Spleen (tissue), 11 donors: ENCODE data around the gene LMBR1. TPM values are rescaled to one million over a fixed set of nuclear protein-coding genes. Genes with fewer than 3 reads are reported as not detected.

Experiments used
- DNase-seq: peaks from one replicate; pipeline ENCODE4 v3.0.0-alpha.2; 2020
- H3K27ac ChIP-seq, 8 donors: fragments of 200-600 bp; sonication (generic) in 7 of 8; 1 replicate in 4 of 8; 2 replicates in 4 of 8; pipeline versions ENCODE4 v1.5.0 to v1.8.0; 2016 to 2021; ENCODE audit warnings: inconsistent platforms in 4 of 8, mild to moderate bottlenecking in 4 of 8, moderate library complexity in 1 of 8
- H3K27me3 ChIP-seq, 7 donors: fragments of 200-600 bp; sonication (generic) in 6 of 7; replicated peaks in 1 of 7; 1 replicate in 4 of 7; 2 replicates in 3 of 7; pipeline versions ENCODE4 v1.5.0 to v1.8.0; 2016 to 2021; ENCODE audit warnings: inconsistent platforms in 3 of 7, mild to moderate bottlenecking in 1 of 7
- H3K36me3 ChIP-seq, 6 donors: fragments of 200-600 bp; sonication (generic) in 5 of 6; 1 replicate in 4 of 6; 2 replicates in 2 of 6; pipeline versions ENCODE4 v1.5.0 to v1.8.0; 2016 to 2021; ENCODE audit warnings: inconsistent platforms in 2 of 6
- H3K4me1 ChIP-seq, 6 donors: fragments of 200-600 bp; sonication (generic) in 5 of 6; 1 replicate in 3 of 6; 2 replicates in 3 of 6; pipeline versions ENCODE4 v1.5.0 to v1.8.0; 2016 to 2021; ENCODE audit warnings: inconsistent platforms in 3 of 6
- H3K4me3 ChIP-seq, 8 donors: fragments of 200-600 bp; sonication (generic) in 7 of 8; 1 replicate in 4 of 8; 2 replicates in 4 of 8; pipeline versions ENCODE4 v1.5.0 to v1.8.0; 2016 to 2021; ENCODE audit warnings: inconsistent platforms in 4 of 8, mild to moderate bottlenecking in 4 of 8, moderate library complexity in 2 of 8
- H3K9me3 ChIP-seq, 8 donors: fragments of 200-600 bp; sonication (generic) in 7 of 8; 1 replicate in 4 of 8; 2 replicates in 4 of 8; pipeline versions ENCODE4 v1.5.0 to v1.8.0; 2016 to 2021; ENCODE audit warnings: inconsistent platforms in 4 of 8
- CTCF ChIP-seq, 11 experiments: fragments of 200-600 bp in 7 of 11; fragments of 450-650 bp in 4 of 11; sonication (generic) in 4 of 11; IDR thresholded peaks in 8 of 11; conservative IDR thresholded peaks in 3 of 11; 1 replicate in 7 of 11; 2 replicates in 4 of 11; pipeline versions ENCODE4 v1.4.0 to v1.8.0; 2016 to 2021; ENCODE audit warnings: antibody characterized with exemption in 11 of 11, inconsistent platforms in 4 of 11, mild to moderate bottlenecking in 1 of 11
- POLR2A ChIP-seq, 3 donors: fragments of 450-650 bp; IDR thresholded peaks; one replicate each; pipeline ENCODE4 v1.5.1; 2017; ENCODE audit warnings: antibody characterized with exemption in 3 of 3, mild to moderate bottlenecking in 1 of 3
- POLR2AphosphoS5 ChIP-seq, 3 donors: sonication (generic); formaldehyde crosslinking; IDR thresholded peaks; one replicate each; pipeline ENCODE4 v1.5.1; 2017; ENCODE audit warnings: antibody characterized with exemption in 3 of 3
- WGBS, 5 donors: extraction: QIAGEN DNeasy Blood & Tissue Kit in 3 of 5; methylation state at CpG; one replicate each; pipeline versions ENCODE4 v1.1.5 to v1.1.7; 2013 to 2018; 5-methylcytosine and 5-hydroxymethylcytosine counted together
- intact Hi-C: fragments of 100-400 bp; cut with DNase I; formaldehyde crosslinking; loops from one replicate; pipeline ENCODE4 v1.15.0; 2023; ENCODE audit warnings: low total_unique reads
- polyA plus RNA-seq, 3 donors: library from polyadenylated mRNA; stranded (reverse); fragments of 200-250 nt; gene quantifications; one replicate each; pipeline ENCODE4 v1.2.1, GENCODE V29; 2013
- total RNA-seq, 7 donors: library from RNA; depleted of rRNA in 3 of 7; stranded (reverse); fragments of >200 nt in 3 of 7; fragmentation: NEBNext Ultra II Directional in 4 of 7; extraction: Animal tissue kit (Norgen Biotek cat#: 25700) in 4 of 7; gene quantifications; one replicate each; pipeline versions ENCODE4 v1.1.0 to v1.2.1, GENCODE V29; 2016 to 2021
- donor health status: healthy with polysubstance abuse.
- donor health status: DM: no; HTN: no; CAD: no; lungs with moderate emphysema.
- donor health status: DM: no; HTN: no; CAD: no.
- donor health status: Bipolar disorder and iron deficiency.
- donor health status: healthy.
- donor health status: DM: no; HTN: no; CAD: no.
- donor health status: DM: yes; HTN: yes; CAD: no.

Gene LMBR1
- total and polyA plus RNA-seq, 10 donors, result 4.8 to 88.3 (median 63.7) TPM

GRCh38 chr7:156776527-156776926 lies 116.5 kb downstream of the LMBR1 start:
- 92 to 98% (median 94%) methylated on average over 2 of the region's 2 CpGs for WGBS, 5 donors
- DNase-seq, result no peak
- TF ChIP-seq CTCF (IDR thresholded peaks at IDR 0.05 in 8 of 11, conservative IDR thresholded peaks at IDR 0.05 in 3 of 11) (no peak), POLR2A (IDR thresholded peaks at IDR 0.05) (no peak), POLR2AphosphoS5 (IDR thresholded peaks at IDR 0.05) (no peak)
- Histone ChIP-seq H3K27ac (no peak overlapping the region), H3K36me3 (peaks cover 0 to 9% (median 0%) of the 10 kb centered on the region in 6 donors), H3K4me1 (peaks cover 0 to 24% (median 8%) of the 10 kb centered on the region in 6 donors), H3K4me3 (no peak overlapping the region), H3K9me3 (peaks cover 0 to 16% (median 0%) of the 10 kb centered on the region in 8 donors), H3K27me3 (no peaks in the 10 kb centered on the region)
- intact Hi-C loops, result no loop called here

DNA sequence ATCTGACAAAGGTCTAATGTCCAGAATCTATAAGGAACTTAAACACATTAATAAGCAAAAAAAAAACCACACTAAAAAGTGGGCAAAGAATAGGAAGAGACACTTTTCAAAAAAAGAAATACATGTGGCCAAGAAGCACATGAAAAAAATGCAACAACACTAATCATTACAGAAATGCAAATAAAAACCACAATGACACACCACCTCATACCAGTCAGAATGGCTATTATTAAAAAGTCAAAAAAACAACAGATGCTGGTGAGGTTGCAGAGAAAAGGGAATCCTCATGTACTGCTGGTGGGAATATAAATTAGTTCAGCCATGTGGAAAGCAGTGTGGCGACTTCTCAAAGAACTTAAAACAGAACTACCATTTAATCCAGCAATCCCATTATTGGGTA lies 119.0 kb downstream of the LMBR1 start:
- DNase-seq, result no peak
- Histone ChIP-seq H3K9me3 (peaks cover 0 to 16% (median 0%) of the 10 kb centered on the region in 8 donors), H3K4me1 (peaks cover 0 to 9% (median 0%) of the 10 kb centered on the region in 6 donors), H3K27ac (no peak overlapping the region), H3K36me3 (peaks cover 0 to 9% (median 0%) of the 10 kb centered on the region in 6 donors), H3K4me3 (no peak overlapping the region), H3K27me3 (no peaks in the 10 kb centered on the region)
- intact Hi-C loops, result no loop called here
- TF ChIP-seq POLR2A (IDR thresholded peaks at IDR 0.05) (no peak), POLR2AphosphoS5 (IDR thresholded peaks at IDR 0.05) (no peak), CTCF (IDR thresholded peaks at IDR 0.05 in 8 of 11, conservative IDR thresholded peaks at IDR 0.05 in 3 of 11) (no peak)
- 52 to 84% (median 75%) methylated on average over 1 of the region's 1 CpG for WGBS, 5 donors

GRCh38 chr7:156772725-156773124 lies 120.3 kb downstream of the LMBR1 start:
- Histone ChIP-seq H3K36me3 (peaks cover 0 to 9% (median 0%) of the 10 kb centered on the region in 6 donors), H3K4me3 (peak overlapping the region in 1 of 8 donors; percentile 5), H3K4me1 (peaks cover 0 to 14% (median 0%) of the 10 kb centered on the region in 6 donors), H3K9me3 (peaks cover 0 to 16% (median 0%) of the 10 kb centered on the region in 8 donors), H3K27ac (no peak overlapping the region), H3K27me3 (no peaks in the 10 kb centered on the region)
- intact Hi-C loops, result no loop called here
- WGBS, 5 donors, result 51 to 68% (median 55%) methylated on average over 5 of the region's 5 CpGs
- no peak for TF ChIP-seq POLR2A (IDR thresholded peaks at IDR 0.05)
- TF ChIP-seq POLR2AphosphoS5 (IDR thresholded peaks at IDR 0.05), result no peak
- no peak for TF ChIP-seq CTCF (IDR thresholded peaks at IDR 0.05 in 8 of 11, conservative IDR thresholded peaks at IDR 0.05 in 3 of 11)
- no peak for DNase-seq

GRCh38 chr7:156768698-156769472 lies 124.1 kb downstream of the LMBR1 start:
- Histone ChIP-seq H3K4me1 (peaks cover 0 to 15% (median 0%) of the 10 kb centered on the region in 6 donors), H3K36me3 (peaks cover 0 to 13% (median 0%) of the 10 kb centered on the region in 6 donors), H3K4me3 (no peak overlapping the region), H3K9me3 (peaks cover 0 to 10% (median 0%) of the 10 kb centered on the region in 8 donors), H3K27me3 (no peaks in the 10 kb centered on the region), H3K27ac (no peak overlapping the region)
- TF ChIP-seq CTCF (IDR thresholded peaks at IDR 0.05 in 8 of 11, conservative IDR thresholded peaks at IDR 0.05 in 3 of 11), result no peak
- TF ChIP-seq POLR2AphosphoS5 (IDR thresholded peaks at IDR 0.05), result no peak
- TF ChIP-seq POLR2A (IDR thresholded peaks at IDR 0.05), result no peak
- intact Hi-C loops, result no loop called here
- WGBS, 5 donors, result 88 to 99% (median 94%) methylated on average over 6 of the region's 6 CpGs
- DNase-seq, result no peak
